ENCODE measurements around the gene DHRS13.

The DHRS13 gene

DNA sequence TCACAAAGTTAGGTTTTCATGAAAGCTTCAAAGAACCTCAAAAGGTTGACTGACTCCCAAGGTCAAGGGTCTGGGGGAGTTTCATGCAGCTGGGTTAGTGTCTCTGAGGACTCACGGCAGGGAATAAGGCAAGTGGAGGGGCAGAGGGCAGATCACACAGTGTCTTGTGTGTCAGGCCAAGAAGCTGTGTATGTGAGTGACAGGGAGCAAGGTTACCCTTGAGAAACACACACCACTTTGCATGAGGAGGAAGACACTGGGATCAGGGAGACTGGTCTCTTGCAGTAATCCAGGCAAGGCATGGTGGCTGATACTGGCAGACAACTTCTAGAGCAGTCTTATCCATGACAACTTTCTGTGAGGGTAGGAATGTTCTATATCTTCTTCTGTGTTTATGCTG, 11.7 kb downstream of the DHRS13 start:
- TF ChIP-seq, protein P1, sequence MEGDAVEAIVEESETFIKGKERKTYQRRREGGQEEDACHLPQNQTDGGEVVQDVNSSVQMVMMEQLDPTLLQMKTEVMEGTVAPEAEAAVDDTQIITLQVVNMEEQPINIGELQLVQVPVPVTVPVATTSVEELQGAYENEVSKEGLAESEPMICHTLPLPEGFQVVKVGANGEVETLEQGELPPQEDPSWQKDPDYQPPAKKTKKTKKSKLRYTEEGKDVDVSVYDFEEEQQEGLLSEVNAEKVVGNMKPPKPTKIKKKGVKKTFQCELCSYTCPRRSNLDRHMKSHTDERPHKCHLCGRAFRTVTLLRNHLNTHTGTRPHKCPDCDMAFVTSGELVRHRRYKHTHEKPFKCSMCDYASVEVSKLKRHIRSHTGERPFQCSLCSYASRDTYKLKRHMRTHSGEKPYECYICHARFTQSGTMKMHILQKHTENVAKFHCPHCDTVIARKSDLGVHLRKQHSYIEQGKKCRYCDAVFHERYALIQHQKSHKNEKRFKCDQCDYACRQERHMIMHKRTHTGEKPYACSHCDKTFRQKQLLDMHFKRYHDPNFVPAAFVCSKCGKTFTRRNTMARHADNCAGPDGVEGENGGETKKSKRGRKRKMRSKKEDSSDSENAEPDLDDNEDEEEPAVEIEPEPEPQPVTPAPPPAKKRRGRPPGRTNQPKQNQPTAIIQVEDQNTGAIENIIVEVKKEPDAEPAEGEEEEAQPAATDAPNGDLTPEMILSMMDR (conservative IDR thresholded peaks at IDR 0.05; ENCODE audit: low read depth, low read length) = no peak
- H3K4me3 ChIP-seq (ENCODE audit: low read depth, low read length) = no peak overlapping the region
- no peak for DNase-seq (ENCODE audit: low read depth)

DNA sequence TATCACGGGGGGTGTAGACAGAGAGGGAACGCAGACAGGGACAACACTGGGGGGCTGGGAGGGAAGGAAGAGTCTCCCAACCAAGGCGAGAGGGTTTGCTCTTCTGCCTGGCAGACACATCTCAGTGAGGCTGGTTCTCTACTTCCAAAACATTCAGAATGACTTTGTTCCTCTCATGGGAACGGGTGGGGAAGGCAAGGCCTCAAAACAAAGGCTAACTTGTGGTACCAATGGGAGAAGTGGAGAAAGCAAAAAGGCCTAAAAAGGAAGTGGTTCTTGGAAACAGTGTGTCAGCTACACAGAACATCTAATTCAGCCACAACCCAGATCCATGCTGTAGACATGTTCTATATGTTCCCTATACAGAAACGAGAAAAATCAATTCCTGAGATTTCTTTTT, 12.9 kb downstream of the DHRS13 start:
- H3K4me3 ChIP-seq (ENCODE audit: low read depth, low read length) = no peak overlapping the region
- TF ChIP-seq, protein P1 (conservative IDR thresholded peaks at IDR 0.05; ENCODE audit: low read depth, low read length) = no peak
- DNase-seq (ENCODE audit: low read depth) = no peak

DNA sequence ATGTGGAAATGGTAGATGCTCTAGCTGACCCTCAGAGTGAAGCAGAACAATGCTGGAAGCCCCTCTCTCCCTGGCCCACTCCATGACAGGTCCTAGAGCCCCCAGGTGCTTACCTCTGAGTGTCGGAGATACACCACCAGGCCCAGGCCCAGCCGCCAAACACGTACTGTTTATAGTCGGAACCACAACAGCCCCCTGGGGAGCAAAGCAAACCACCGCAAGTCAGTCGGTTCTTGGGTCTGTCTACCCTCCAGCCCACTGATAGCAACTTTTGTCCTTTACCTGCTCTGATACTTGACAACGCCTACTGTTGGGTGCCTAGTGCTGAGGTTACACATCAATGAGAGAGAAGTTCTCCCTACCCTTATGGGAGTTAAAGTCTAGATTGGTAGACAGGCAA, 14.0 kb downstream of the DHRS13 start:
- DNase-seq (ENCODE audit: low read depth) = no peak
- TF ChIP-seq, protein P1 (conservative IDR thresholded peaks at IDR 0.05; ENCODE audit: low read depth, low read length) = no peak
- H3K4me3 ChIP-seq (ENCODE audit: low read depth, low read length) = no peak overlapping the region

DNA sequence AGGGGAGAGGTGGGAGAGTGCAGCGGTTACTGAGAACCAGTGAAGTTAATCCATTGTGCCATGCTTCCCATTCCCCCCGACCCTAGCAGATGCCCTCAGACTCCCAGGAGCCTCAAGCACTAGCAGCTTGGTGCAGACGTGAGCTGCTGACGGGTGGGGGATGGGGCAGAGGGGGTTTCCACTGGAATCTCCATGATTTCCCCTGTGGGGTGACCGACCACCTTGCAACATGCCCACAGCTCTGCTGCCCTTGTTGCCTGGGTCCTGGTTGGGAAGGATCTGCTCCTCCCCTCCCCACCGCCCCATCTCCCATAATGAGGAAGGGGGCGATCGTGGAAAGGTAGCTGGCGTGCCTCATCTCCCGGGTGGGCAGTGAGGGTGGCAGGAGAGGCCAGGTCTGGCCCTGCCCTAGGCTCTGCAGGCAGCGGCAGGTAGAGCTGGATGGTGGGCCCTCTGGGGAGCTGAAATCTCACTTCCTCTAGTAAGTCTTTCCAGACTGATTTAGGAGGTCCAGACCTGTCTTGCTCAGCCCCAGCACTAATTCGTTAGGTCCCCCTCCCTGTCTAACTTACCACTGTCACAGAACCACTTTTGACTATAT, 14.9 kb downstream of the DHRS13 start:
- DNase-seq (ENCODE audit: low read depth) = no peak
- TF ChIP-seq, protein P1 (conservative IDR thresholded peaks at IDR 0.05; ENCODE audit: low read depth, low read length) = no peak
- no peak overlapping the region for H3K4me3 ChIP-seq (ENCODE audit: low read depth, low read length)

DNA sequence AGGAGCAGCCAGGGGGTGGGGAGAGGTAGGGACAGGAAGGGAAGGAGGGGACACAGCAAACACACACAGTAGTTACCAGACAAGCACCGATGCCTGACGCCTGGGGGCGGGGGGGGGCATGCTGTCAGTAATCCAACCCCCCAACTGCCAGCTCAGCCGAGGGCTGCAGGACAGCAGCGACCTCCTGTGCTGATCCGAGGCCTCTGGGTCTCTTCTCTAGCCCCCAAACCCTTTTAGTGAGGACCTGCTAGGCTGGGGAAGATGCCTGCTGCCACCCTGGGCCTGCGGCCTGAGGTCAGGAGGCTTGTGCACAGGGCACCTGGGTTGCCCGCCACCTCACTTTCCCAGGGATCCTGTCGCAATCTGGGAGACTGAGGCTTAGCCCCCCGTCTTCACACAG, 16.9 kb downstream of the DHRS13 start:
- TF ChIP-seq, protein P1 (conservative IDR thresholded peaks at IDR 0.05; ENCODE audit: low read depth, low read length) = no peak
- no peak overlapping the region for H3K4me3 ChIP-seq (ENCODE audit: low read depth, low read length)
- no peak for DNase-seq (ENCODE audit: low read depth)

DNA sequence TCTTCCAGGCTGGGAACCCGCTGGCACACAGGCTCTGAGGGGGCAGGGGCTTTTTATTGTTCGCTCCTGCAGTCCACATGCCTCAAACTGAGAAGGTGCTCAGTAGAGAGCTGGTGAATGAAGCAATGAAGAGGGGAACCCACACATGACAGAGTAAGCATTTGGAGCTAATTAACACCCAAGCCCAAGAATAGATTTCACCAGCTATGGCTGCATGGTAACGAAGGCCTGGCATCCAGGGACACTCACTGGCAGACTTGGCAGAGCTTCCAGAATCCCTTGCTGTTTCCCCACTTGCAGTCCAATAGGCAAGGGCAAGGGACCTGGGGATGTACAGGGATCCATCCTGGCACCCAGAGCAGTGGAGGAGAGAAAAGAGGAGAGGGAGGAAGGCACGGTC, 17.5 kb downstream of the DHRS13 start:
- TF ChIP-seq, protein P1 (conservative IDR thresholded peaks at IDR 0.05; ENCODE audit: low read depth, low read length) = no peak
- H3K4me3 ChIP-seq (ENCODE audit: low read depth, low read length) = no peak overlapping the region
- no peak for DNase-seq (ENCODE audit: low read depth)

DNA sequence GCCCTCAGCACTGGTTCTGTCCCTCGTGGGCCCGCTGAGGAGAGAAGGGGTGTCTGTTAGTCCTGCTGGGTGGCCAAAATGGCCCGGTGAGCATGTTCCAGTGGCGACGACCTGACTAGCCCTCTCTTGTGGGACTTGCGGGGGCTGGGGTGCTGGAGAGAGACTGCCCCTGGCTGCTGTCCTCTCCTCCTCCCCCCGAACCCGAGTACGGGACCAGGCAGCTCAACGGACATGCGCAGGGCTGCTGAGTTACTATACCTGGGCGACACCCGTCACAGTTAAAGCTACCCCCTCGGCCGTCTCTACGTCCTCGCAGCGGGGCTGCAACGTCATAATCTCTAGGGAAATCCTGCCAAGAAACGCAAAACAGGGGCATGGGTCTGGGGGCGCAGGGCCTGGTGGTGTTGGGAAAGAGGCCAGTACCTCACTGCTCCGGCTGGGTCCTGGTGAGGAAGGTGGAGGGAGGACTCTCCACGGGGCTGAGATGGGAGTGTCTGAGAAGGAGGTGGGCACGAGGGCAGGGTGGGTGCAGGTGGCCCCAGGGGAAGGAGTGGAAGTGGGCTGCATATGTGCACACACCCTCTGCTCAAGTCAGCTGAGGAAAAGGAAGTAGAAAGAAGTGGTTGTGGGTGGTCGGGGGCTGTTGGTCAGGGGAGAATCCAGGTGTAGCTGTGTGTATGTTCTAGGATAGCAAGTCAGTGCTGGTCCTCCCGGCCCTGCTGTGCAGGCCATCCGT, 18.7 kb downstream of the DHRS13 start:
- TF ChIP-seq, protein P1 (conservative IDR thresholded peaks at IDR 0.05; ENCODE audit: low read depth, low read length) = no peak
- no peak overlapping the region for H3K4me3 ChIP-seq (ENCODE audit: low read depth, low read length)
- no peak for DNase-seq (ENCODE audit: low read depth)

Data from choroid plexus epithelial cell (primary cell).